IPS DF 6.9 (cell line): ENCODE results near the gene CECR2.
"Not testable (repeated sequence)": the region's sequence is repeated elsewhere in the genome, so short reads cannot be mapped to it uniquely, and the experiment has no call there.

Experiments
- DNase-seq: peaks from one replicate; pipeline ENCODE4 v3.0.0-alpha.2; 2013; ENCODE audit warnings: low read depth, low spot score
- H3K27ac ChIP-seq: one replicate; pipeline ENCODE4 v1.5.1; 2013; ENCODE audit warnings: low read length, control low read depth
- H3K27me3 ChIP-seq: 2 replicates; pipeline ENCODE4 v1.6.1; 2013; ENCODE audit warnings: mild to moderate bottlenecking, low read length; ENCODE audit not compliant: control insufficient read depth, insufficient read depth
- H3K36me3 ChIP-seq: 2 replicates; pipeline ENCODE4 v1.6.1; 2013; ENCODE audit warnings: low read length; ENCODE audit not compliant: control insufficient read depth, insufficient read depth
- H3K4me1 ChIP-seq: 2 replicates; pipeline ENCODE4 v1.6.1; 2013; ENCODE audit warnings: low read length; ENCODE audit not compliant: control insufficient read depth, insufficient read depth
- H3K4me3 ChIP-seq: 2 replicates; pipeline ENCODE4 v1.5.1; 2013; ENCODE audit warnings: mild to moderate bottlenecking, low read length
- H3K9me3 ChIP-seq: 2 replicates; pipeline ENCODE4 v1.6.1; 2013; ENCODE audit warnings: low read length, inconsistent platforms; ENCODE audit not compliant: control insufficient read depth, insufficient read depth
- WGBS: extraction: QIAGEN DNeasy Blood & Tissue Kit; methylation state at CpG from one replicate; pipeline ENCODE4 v1.1.7; 2013; ENCODE audit warnings: mixed read lengths, missing lambda C conversion rate; ENCODE audit not compliant: insufficient read length, insufficient coverage; 5-methylcytosine and 5-hydroxymethylcytosine counted together

The CECR2 gene

GRCh38 chr22:17559188-17559587 is 189.9 kb downstream of the CECR2 start:
- no peak overlapping the region for H3K27ac ChIP-seq
- H3K36me3 ChIP-seq, result peaks cover 13% of the 10 kb centered on the region; the same call in 1 of the 2 replicates
- DNase-seq, result no peak
- no peaks in the 10 kb centered on the region for H3K27me3 ChIP-seq
- no peak overlapping the region for H3K4me3 ChIP-seq
- WGBS, result no CpG with 5 or more reads among the region's 10 CpGs
- peaks cover 5% of the 10 kb centered on the region; the same call in 1 of the 2 replicates for H3K4me1 ChIP-seq
- H3K9me3 ChIP-seq, result no peaks in the 10 kb centered on the region

GRCh38 chr22:17562906-17563870 is 193.9 kb downstream of the CECR2 start, which contains the start of gene SLC25A18:
Gene SLC25A18 (plus strand): TSS chr22:17563498. CDS start chr22:17579945, 16,447 bp downstream.
- no peak within 1 kb of the TSS for H3K27ac ChIP-seq

GRCh38 chr22:17563936-17564391 is 194.7 kb downstream of the CECR2 start:
- no CpG with 5 or more reads among the region's 11 CpGs for WGBS
- Histone ChIP-seq H3K9me3 (no peaks in the 10 kb centered on the region), H3K36me3 (0 out of 2 replicates have a peak, but pooled peaks cover 5% of the 10 kb centered on the region), H3K4me3 (no peak overlapping the region), H3K27ac (no peak overlapping the region), H3K27me3 (no peaks in the 10 kb centered on the region), H3K4me1 (peaks cover 6% of the 10 kb centered on the region; the same call in 1 of the 2 replicates)
- no peak for DNase-seq

More at GRCh38 chr22:17562906-17563870, 193.9 kb downstream of the CECR2 start, which contains the start of gene SLC25A18:
- no CpG with 5 or more reads among the region's 17 CpGs for WGBS
- H3K9me3 ChIP-seq, result no peaks in the 10 kb centered on the region
- 0 out of 2 replicates have a peak, but pooled peaks cover 7% of the 10 kb centered on the region for H3K36me3 ChIP-seq
- H3K4me1 ChIP-seq, result peaks cover 6% of the 10 kb centered on the region; the same call in 1 of the 2 replicates
- H3K4me3 ChIP-seq, result no peak within 1 kb of the TSS
- H3K27me3 ChIP-seq, result no peaks in the 10 kb centered on the region
- no peak for DNase-seq

GRCh38 chr22:17566016-17566687 is 196.9 kb downstream of the CECR2 start:
- H3K4me1 ChIP-seq, result peaks cover 14% of the 10 kb centered on the region
- H3K36me3 ChIP-seq, H3K4me3 ChIP-seq, H3K27me3 ChIP-seq, H3K27ac ChIP-seq, H3K9me3 ChIP-seq, DNase-seq: not testable (repeated sequence)
- WGBS, result no CpG with 5 or more reads among the region's 19 CpGs

DNA sequence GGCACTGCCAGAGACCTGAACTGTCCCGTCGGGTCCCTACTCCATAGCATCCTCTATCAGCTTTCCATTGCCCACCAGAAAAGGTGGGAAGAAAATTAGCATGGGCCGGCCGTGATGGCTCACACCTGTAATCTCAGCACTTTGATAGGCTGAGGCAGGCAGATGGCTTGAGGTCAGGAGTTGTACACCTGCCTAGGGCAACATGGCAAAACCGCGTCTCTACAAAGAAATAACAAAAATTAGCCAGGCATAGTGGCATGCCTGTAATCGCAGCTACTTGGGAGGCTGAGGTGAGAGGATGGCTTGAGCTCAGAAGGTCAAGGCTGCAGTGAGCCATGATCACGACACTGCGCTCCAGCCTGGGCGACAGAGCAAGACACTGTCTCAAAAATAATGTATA is 197.5 kb downstream of the CECR2 start:
- Histone ChIP-seq H3K9me3 (no peaks in the 10 kb centered on the region), H3K4me1 (peaks cover 14% of the 10 kb centered on the region), H3K36me3 (no peaks in the 10 kb centered on the region), H3K27me3 (no peaks in the 10 kb centered on the region), H3K27ac (no peak overlapping the region), H3K4me3 (no peak overlapping the region)
- DNase-seq, result no peak
- no CpG with 5 or more reads among the region's 10 CpGs for WGBS

DNA sequence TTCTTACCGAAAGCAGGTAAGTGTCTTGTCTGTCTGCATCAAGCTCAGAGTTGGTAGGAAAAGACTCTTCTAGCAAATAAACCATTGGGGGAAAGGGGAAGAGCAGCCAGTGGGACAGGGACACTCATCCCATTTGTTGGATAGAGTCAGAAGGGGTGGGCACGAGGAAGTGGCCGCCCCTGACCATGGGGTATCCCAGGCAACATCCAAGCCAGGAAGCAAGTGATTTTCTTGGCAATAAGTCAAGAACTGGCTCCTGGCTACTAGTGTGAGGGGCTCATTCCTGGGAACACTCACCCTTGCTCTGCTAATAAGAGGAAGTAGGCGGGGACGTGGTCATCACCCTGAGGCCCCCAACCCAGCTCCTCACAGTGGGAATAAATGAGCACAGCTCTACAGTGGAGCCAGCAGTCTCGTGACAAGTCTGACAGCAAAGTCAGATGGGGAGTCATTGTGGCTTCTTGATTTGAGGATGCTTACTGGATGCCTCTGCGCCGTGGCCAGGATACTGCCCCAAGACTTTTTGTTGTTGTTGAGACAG is 200.8 kb downstream of the CECR2 start:
- WGBS, result no CpG with 5 or more reads among the region's 8 CpGs
- H3K27me3 ChIP-seq, result no peaks in the 10 kb centered on the region
- H3K4me3 ChIP-seq, result no peak overlapping the region
- DNase-seq, result no peak
- no peak overlapping the region for H3K27ac ChIP-seq
- H3K4me1 ChIP-seq, result peaks cover 8% of the 10 kb centered on the region
- no peaks in the 10 kb centered on the region for H3K36me3 ChIP-seq
- no peaks in the 10 kb centered on the region for H3K9me3 ChIP-seq

GRCh38 chr22:17570851-17571631 is 201.8 kb downstream of the CECR2 start:
- no peak overlapping the region for H3K4me3 ChIP-seq
- no peaks in the 10 kb centered on the region for H3K27me3 ChIP-seq
- no peak for DNase-seq
- no CpG with 5 or more reads among the region's 21 CpGs for WGBS
- no peak overlapping the region for H3K27ac ChIP-seq
- no peaks in the 10 kb centered on the region for H3K9me3 ChIP-seq
- H3K4me1 ChIP-seq, result peaks cover 8% of the 10 kb centered on the region
- H3K36me3 ChIP-seq, result no peaks in the 10 kb centered on the region

DNA sequence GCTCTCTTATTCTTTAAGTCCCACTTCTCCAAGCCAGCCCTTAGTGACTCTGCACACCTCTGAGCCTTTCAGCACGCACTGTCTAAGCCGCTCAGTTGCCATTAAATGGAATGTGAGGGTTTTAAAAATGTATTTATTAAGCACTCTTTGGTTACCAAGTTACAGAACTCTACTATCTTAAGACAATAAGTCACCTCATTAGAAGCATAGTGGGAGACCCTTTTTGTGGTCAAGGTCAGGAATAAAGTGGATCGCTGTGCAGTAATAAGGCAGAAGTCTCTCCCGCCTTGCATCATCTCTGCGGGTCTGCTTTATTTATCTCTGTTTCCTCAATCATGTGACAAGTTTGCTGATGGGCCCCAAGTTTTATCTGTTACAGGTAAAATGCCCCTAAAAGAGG is 205.9 kb downstream of the CECR2 start:
- DNase-seq, result no peak
- no CpG with 5 or more reads among the region's 5 CpGs for WGBS
- no peaks in the 10 kb centered on the region for H3K27me3 ChIP-seq
- H3K4me1 ChIP-seq, result no peaks in the 10 kb centered on the region; the same call in 1 of the 2 replicates
- H3K4me3 ChIP-seq, result no peak overlapping the region
- H3K36me3 ChIP-seq, result no peaks in the 10 kb centered on the region
- no peak overlapping the region for H3K27ac ChIP-seq
- H3K9me3 ChIP-seq, result no peaks in the 10 kb centered on the region

DNA sequence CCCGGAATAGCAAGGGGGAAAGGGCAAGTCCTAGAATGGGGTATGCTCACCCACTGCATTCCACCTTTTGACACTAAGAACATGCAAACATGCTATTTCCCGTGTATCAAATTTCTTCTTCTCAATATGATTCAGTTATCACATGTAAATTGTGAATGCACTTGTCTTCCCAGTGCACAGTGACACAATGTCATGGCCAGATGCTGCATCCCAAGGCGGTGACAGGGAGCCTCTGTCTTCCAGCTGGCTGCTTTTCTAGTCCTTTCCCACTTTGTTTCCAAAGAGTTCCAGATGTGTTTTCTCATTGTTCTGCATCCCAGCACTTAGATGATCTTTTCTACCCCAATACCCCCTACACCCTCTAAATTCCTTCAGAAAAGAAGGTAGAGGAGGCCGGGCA is 206.4 kb downstream of the CECR2 start:
- DNase-seq, result no peak
- no peaks in the 10 kb centered on the region for H3K4me1 ChIP-seq
- H3K36me3 ChIP-seq, result no peaks in the 10 kb centered on the region
- no peaks in the 10 kb centered on the region for H3K27me3 ChIP-seq
- H3K27ac ChIP-seq, result no peak overlapping the region
- H3K9me3 ChIP-seq, result no peaks in the 10 kb centered on the region
- H3K4me3 ChIP-seq, result no peak overlapping the region
- WGBS, result no CpG with 5 or more reads among the region's 4 CpGs
